NOMO-1 (cell line): ENCODE results near the gene RASA3.
"Not testable (repeated sequence)": the region's sequence is repeated elsewhere in the genome, so short reads cannot be mapped to it uniquely, and the experiment has no call there.

ENCODE experiments used
- DNase-seq, 2 experiments: peaks; one replicate each; lab custom pipeline; 2025; ENCODE audit not compliant: unreplicated experiment in 2 of 2; lab: John Stamatoyannopoulos, UW

Gene RASA3

GRCh38 chr13:114023716-114024602, 108.5 kb downstream of the RASA3 start:
- no peak for DNase-seq

GRCh38 chr13:114022876-114023275, 109.5 kb downstream of the RASA3 start:
- DNase-seq: no peak

- DNase-seq: no peak
Observed at GRCh38 chr13:114022309-114022669, 110.1 kb downstream of the RASA3 start.

DNA sequence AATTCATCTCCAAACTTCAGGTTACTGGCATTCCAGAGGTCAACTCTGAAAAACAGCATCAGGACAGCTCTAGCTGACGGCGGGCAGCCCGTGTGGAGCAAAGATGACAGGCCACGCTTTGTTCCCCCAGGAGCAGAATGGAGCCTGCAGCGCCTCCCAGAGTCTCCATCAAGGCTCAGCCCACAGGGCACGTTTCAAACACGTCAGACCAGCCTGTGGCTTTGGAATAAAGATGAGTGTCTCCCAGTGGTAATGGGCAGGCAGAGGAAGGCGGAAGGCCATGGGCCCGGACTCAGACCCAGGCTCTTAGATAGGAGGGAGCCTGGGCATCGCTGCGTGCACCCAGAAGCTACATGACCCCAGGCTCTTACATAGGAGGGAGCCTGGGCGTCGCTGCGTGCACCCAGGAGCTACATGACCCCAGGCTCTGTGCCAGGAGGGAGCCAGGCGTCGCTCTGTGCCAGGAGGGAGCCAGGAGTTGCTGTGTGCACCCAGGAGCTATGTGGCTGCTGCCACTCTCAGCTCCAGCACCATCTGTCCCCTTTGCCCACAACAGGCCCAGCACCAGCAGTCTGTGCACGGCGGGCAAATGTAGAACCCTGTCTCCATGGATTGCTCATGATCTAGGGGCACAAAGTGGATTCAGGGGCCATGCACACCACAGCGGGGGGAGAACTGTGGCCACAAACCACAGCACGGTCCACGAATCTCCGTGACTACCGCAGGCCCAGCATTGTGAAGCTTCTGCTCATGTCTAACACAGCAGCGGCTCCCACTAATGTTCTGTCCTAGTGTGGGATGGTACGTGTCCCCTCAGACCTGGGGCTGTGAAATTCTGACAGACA, 110.7 kb downstream of the RASA3 start:
- no peak for DNase-seq

- DNase-seq: no peak
Observed at GRCh38 chr13:114020750-114021463, 111.5 kb downstream of the RASA3 start.

DNA sequence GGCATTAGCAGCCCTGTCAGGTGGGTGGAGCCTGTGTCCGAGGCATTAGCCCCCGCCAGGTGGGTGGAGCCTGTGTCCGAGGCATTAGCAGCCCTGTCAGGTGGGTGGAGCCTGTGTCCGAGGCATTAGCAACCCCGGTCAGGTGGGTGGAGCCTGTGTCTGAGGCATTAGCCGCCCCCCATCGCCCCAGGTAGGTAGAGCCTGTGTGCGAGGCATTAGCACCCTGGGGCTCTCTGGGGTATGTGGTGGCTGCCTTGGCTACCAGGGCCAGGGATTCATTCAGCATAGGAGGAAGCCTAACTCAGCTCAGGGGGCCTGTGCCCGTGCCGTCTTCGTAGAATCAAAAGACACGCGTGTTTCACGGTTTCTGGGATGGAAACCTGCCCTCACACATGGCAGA, 112.3 kb downstream of the RASA3 start:
- not testable (repeated sequence) for DNase-seq

DNA sequence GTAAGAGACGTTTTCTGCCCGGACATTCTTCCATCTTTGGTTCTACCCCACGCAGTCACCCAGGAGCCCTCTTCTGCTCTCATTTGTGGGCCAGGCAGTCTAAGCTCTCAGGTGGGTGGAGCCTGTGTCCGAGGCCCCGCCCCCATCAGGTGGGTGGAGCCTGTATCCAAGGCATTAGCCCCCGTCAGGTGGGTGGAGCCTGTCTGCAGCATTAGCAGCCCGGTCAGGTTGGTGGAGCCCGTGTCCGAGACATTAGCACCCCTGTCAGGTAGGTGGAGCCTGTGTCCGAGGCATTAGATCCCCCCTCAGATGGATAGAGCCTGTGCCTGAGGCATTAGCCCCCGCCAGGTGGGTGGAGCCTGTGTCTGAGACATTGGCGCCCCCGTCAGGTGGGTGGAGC, 113.1 kb downstream of the RASA3 start:
- DNase-seq: no peak

GRCh38 chr13:114018461-114019055, 113.9 kb downstream of the RASA3 start:
- no peak for DNase-seq

GRCh38 chr13:114017966-114018365, 114.5 kb downstream of the RASA3 start:
- DNase-seq: no peak

DNA sequence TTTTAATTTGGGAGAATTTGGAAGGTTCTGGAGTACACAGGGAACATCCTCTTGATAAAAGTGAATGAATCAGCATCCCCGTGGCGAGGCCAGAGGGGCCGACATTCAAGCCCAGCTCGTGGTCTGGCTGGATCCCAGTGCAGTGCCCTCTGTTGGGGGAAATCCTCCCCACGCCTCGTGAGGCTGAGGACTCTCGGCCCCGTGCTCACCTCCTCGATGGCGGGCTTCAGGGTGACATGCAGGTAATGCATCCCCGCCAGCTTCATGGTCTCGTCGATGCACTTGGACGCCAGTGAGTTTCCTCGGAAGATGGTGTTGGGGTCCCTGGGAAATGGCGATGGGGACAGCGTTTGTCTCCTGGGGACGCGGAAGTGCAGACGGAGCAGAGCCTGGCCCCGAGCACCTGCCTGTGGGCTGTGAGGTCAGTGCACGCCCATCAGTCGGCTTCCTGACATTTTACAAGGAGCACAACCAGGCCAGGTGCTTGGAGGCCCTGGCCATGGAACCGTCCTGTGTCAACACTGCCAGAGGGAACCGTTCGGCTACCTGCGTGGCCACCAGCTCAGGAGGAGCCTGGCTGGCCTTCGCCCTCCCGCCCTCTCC, 115.3 kb downstream of the RASA3 start:
- no peak for DNase-seq

- no peak for DNase-seq
Observed at GRCh38 chr13:114016321-114017027, 115.9 kb downstream of the RASA3 start.

GRCh38 chr13:114015969-114016295, 116.5 kb downstream of the RASA3 start:
- no peak for DNase-seq

- DNase-seq: no peak
Observed at GRCh38 chr13:114015111-114015968, 117.1 kb downstream of the RASA3 start.

- no peak for DNase-seq
Observed at GRCh38 chr13:114013952-114014629, 118.3 kb downstream of the RASA3 start.

DNA sequence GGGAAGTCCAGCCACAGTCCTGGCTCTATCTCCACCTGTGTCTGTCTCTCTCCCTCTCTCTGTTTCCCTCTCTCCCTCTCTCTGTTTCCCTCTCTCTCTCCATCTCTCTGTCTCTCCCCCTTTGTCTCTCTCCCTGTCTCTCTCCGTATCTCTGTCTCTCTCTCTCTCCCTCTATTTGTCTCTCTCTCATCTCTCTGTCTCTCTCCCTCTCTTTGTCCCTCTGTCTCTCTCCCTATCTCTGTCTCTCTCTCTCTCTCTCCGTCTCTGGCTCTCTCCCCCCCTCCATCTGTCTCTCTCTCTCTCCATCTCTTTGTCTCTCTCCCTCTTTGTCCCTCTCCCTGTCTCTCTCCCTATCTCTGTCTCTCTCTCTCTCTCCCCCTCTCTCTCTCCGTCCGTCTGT, 119.1 kb downstream of the RASA3 start:
- DNase-seq: no peak

DNA sequence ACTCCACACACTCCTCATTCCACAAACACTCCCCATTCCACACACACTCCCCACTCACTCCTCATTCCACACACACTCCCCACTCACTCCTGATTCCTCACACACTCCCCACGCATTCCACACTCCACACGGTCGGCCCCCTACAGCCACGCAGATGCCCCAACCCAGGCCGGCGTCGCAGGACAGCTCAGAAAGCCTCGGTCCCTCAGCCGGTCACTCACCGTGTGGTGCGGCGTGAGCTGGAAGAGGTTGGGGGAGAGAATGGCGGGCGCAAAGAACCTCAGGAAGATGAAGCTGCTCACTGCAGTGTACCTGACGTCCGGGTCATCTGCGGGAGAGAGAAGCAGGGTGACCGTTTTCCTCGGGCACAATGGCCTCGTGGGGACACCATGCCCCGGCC, 119.5 kb downstream of the RASA3 start:
- DNase-seq: no peak

- DNase-seq: no peak
Observed at GRCh38 chr13:114012141-114012540, 120.3 kb downstream of the RASA3 start.

DNA sequence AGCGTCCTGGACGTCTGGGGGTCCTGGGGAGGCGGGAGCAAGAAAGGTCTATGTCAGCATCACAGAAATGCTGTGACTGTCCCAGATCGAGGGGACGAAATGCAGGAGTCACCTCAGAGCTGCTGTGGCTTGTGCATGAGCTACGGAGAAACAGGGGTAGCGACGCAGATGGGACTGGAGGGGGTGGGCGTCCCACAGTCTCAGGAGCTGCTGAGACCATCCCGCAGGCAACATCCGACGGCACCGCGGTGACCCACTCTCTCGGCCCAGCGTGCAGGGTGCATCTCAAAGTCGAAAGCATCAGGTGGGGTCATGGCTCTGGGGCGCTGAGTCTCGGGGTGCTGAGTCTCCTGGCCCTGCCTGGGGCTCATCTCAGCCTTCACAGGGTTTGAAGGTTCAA, 121.2 kb downstream of the RASA3 start:
- no peak for DNase-seq
